Lower leg skin (tissue), 4 donors: ENCODE results near the gene RNF121. TPM values are rescaled to one million over a fixed set of nuclear protein-coding genes. Genes with fewer than 3 reads are reported as not detected.

ENCODE experiments used
- DNase-seq, 2 donors: peaks; one replicate each; pipeline ENCODE4 v3.0.0-alpha.2; 2019; ENCODE audit warnings: low spot score in 2 of 2
- H3K4me3 ChIP-seq: fragments of 200-600 bp; sonication (generic); 2 replicates; pipeline ENCODE4 v1.5.1; 2017; ENCODE audit warnings: mild to moderate bottlenecking, low read depth; ENCODE audit not compliant: poor library complexity, severe bottlenecking
- CTCF ChIP-seq, 3 donors: fragments of 450-650 bp; IDR thresholded peaks; one replicate each; pipeline ENCODE4 v1.5.1; 2016; ENCODE audit warnings: antibody characterized with exemption in 3 of 3, mild to moderate bottlenecking in 3 of 3, moderate library complexity in 2 of 3
- POLR2A ChIP-seq, 2 donors: fragments of 450-650 bp; IDR thresholded peaks; one replicate each; pipeline ENCODE4 v1.6.1; 2016 to 2017; ENCODE audit warnings: antibody characterized with exemption in 2 of 2, mild to moderate bottlenecking in 1 of 2, moderate library complexity in 1 of 2
- WGBS, 2 donors: methylation state at CpG; one replicate each; pipeline ENCODE4 v1.1.5; 2018; 5-methylcytosine and 5-hydroxymethylcytosine counted together
- intact Hi-C: fragments of 100-400 bp; cut with DNase I; formaldehyde crosslinking; loops from one replicate; pipeline ENCODE4 v1.15.0; 2023; ENCODE audit warnings: low total_unique reads
- total RNA-seq, 4 donors: library from RNA; depleted of rRNA; stranded (reverse); fragments of >200 nt; gene quantifications; one replicate each; pipeline ENCODE4 v1.1.0, GENCODE V29; 2016

The RNF121 gene
- total RNA-seq, 4 donors from 2014 or later, result 13.2 to 27.6 (median 18.6) TPM

- TF ChIP-seq CTCF (IDR thresholded peaks at IDR 0.05) (no peak), POLR2A (IDR thresholded peaks at IDR 0.05) (no peak)
- 85 to 92% methylated on average over 16 of the region's 16 CpGs for WGBS, 2 donors
- H3K4me3 ChIP-seq, result no peak overlapping the region
- intact Hi-C loops, result no loop called here
- no peak for DNase-seq
These were observed 75.9 kb downstream of the RNF121 start for GRCh38 chr11:72004515-72005346.

- no peak overlapping the region for H3K4me3 ChIP-seq
- WGBS, 2 donors, result 80 to 81% methylated on average over 20 of the region's 20 CpGs
- intact Hi-C loops, result no loop called here
- no peak for TF ChIP-seq CTCF (IDR thresholded peaks at IDR 0.05)
- no peak for TF ChIP-seq POLR2A (IDR thresholded peaks at IDR 0.05)
- DNase-seq, result no peak
These were observed 76.8 kb downstream of the RNF121 start for GRCh38 chr11:72005347-72006260.

- H3K4me3 ChIP-seq, result no peak overlapping the region
- 81 to 88% methylated on average over 8 of the region's 8 CpGs for WGBS, 2 donors
- TF ChIP-seq CTCF (IDR thresholded peaks at IDR 0.05) (no peak), POLR2A (IDR thresholded peaks at IDR 0.05) (no peak)
- DNase-seq, result no peak
- intact Hi-C loops, result no loop called here
These were observed 77.7 kb downstream of the RNF121 start for GRCh38 chr11:72006309-72007088.

GRCh38 chr11:72007089-72007476 is 78.2 kb downstream of the RNF121 start:
- no peak for TF ChIP-seq POLR2A (IDR thresholded peaks at IDR 0.05)
- no peak for TF ChIP-seq CTCF (IDR thresholded peaks at IDR 0.05)
- H3K4me3 ChIP-seq, result no peak overlapping the region
- DNase-seq, result no peak
- intact Hi-C loops, result no loop called here
- 89 to 90% methylated on average over 15 of the region's 15 CpGs for WGBS, 2 donors

- TF ChIP-seq CTCF (IDR thresholded peaks at IDR 0.05) (no peak), POLR2A (IDR thresholded peaks at IDR 0.05) (no peak)
- intact Hi-C loops, result no loop called here
- no peak for DNase-seq
- H3K4me3 ChIP-seq, result no peak overlapping the region
- 77% methylated on average over 5 of the region's 5 CpGs for WGBS, 2 donors
These were observed 78.7 kb downstream of the RNF121 start for GRCh38 chr11:72007587-72007986.
